Measurements from ENCODE around the gene STX2. TPM values are rescaled to one million over a fixed set of nuclear protein-coding genes. Genes with fewer than 3 reads are reported as not detected.

Gene STX2
- total and polyA plus RNA-seq, 2 donors from 2014 or later: 10.1 to 20.4 TPM

GRCh38 chr12:130872179-130873096 is 33.4 kb upstream of the STX2 start:
- DNase-seq (peak in 4 of 5 donors; percentile 39 to 80 (median 68)), FAIRE-seq (no peak)
- Histone ChIP-seq H3K36me3 (ENCODE audit: control insufficient read depth in 2 of 3, insufficient read depth in 3 of 3, low read length in 3 of 3) (peaks cover 18 to 34% (median 21%) of the 10 kb centered on the region in 3 donors), H3K27me3 (ENCODE audit: control insufficient read depth, insufficient read depth, low read length) (no peaks in the 10 kb centered on the region), H3K9ac (ENCODE audit: low read length in 3 of 3) (peak overlapping the region; percentile 54 to 70 (median 70)), H3K27ac (ENCODE audit: low read depth in 2 of 2, low read length in 2 of 2) (peak overlapping the region; percentile 32 to 73), H3K9me3 (ENCODE audit: control insufficient read depth in 2 of 3, insufficient read depth in 1 of 3, low read length in 3 of 3) (no peaks in the 10 kb centered on the region), H3K4me1 (ENCODE audit: control insufficient read depth in 2 of 3, insufficient read depth in 2 of 3, low read depth in 1 of 3, low read length in 3 of 3) (peaks cover 0 to 11% (median 8%) of the 10 kb centered on the region in 3 donors), H3K4me3 (ENCODE audit: low read length in 3 of 3) (peak overlapping the region; percentile 76 to 83 (median 79))
- TF ChIP-seq, protein P1, sequence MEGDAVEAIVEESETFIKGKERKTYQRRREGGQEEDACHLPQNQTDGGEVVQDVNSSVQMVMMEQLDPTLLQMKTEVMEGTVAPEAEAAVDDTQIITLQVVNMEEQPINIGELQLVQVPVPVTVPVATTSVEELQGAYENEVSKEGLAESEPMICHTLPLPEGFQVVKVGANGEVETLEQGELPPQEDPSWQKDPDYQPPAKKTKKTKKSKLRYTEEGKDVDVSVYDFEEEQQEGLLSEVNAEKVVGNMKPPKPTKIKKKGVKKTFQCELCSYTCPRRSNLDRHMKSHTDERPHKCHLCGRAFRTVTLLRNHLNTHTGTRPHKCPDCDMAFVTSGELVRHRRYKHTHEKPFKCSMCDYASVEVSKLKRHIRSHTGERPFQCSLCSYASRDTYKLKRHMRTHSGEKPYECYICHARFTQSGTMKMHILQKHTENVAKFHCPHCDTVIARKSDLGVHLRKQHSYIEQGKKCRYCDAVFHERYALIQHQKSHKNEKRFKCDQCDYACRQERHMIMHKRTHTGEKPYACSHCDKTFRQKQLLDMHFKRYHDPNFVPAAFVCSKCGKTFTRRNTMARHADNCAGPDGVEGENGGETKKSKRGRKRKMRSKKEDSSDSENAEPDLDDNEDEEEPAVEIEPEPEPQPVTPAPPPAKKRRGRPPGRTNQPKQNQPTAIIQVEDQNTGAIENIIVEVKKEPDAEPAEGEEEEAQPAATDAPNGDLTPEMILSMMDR (IDR thresholded peaks at IDR 0.05; ENCODE audit: borderline replicate concordance, extremely low read depth, insufficient read depth): no peak
- intact Hi-C loops (cut with DNase I): no loop called here

GRCh38 chr12:130871286-130872178 is 32.5 kb upstream of the STX2 start, which contains the start of gene RAN:
RAN (plus strand) TSS chr12:130872066; CDS start chr12:130872594, 528 bp downstream.
- Histone ChIP-seq H3K4me1 (ENCODE audit: control insufficient read depth in 2 of 3, insufficient read depth in 2 of 3, low read depth in 1 of 3, low read length in 3 of 3) (peaks cover 0 to 11% (median 8%) of the 10 kb centered on the region in 3 donors), H3K9me3 (ENCODE audit: control insufficient read depth in 2 of 3, insufficient read depth in 1 of 3, low read length in 3 of 3) (no peaks in the 10 kb centered on the region), H3K4me3 (ENCODE audit: low read length in 3 of 3) (peak within 1 kb of the TSS; percentile 76 to 83 (median 79)), H3K27ac (ENCODE audit: low read depth in 2 of 2, low read length in 2 of 2) (peak within 1 kb of the TSS; percentile 32 to 73), H3K27me3 (ENCODE audit: control insufficient read depth, insufficient read depth, low read length) (no peaks in the 10 kb centered on the region), H3K36me3 (ENCODE audit: control insufficient read depth in 2 of 3, insufficient read depth in 3 of 3, low read length in 3 of 3) (peaks cover 18 to 26% (median 18%) of the 10 kb centered on the region in 3 donors), H3K9ac (ENCODE audit: low read length in 3 of 3) (peak within 1 kb of the TSS; percentile 54 to 90 (median 70))
- TF ChIP-seq, protein P1 (IDR thresholded peaks at IDR 0.05; ENCODE audit: borderline replicate concordance, extremely low read depth, insufficient read depth): no peak
- FAIRE-seq: no peak
- intact Hi-C loops (cut with DNase I): no loop called here
- peak; percentile 91 to 99 (median 96) for DNase-seq

- intact Hi-C loops (cut with DNase I): no loop called here
- H3K27ac ChIP-seq (ENCODE audit: low read depth in 2 of 2, low read length in 2 of 2): peak overlapping the region; percentile 32 to 72
- peaks cover 12 to 18% (median 16%) of the 10 kb centered on the region in 3 donors for H3K36me3 ChIP-seq (ENCODE audit: control insufficient read depth in 2 of 3, insufficient read depth in 3 of 3, low read length in 3 of 3)
- no peaks in the 10 kb centered on the region for H3K9me3 ChIP-seq (ENCODE audit: control insufficient read depth in 2 of 3, insufficient read depth in 1 of 3, low read length in 3 of 3)
- TF ChIP-seq, protein P1 (IDR thresholded peaks at IDR 0.05; ENCODE audit: borderline replicate concordance, extremely low read depth, insufficient read depth): no peak
- FAIRE-seq (no peak), DNase-seq (peak; percentile 59 to 86 (median 75))
- peaks cover 0 to 11% (median 8%) of the 10 kb centered on the region in 3 donors for H3K4me1 ChIP-seq (ENCODE audit: control insufficient read depth in 2 of 3, insufficient read depth in 2 of 3, low read depth in 1 of 3, low read length in 3 of 3)
- H3K27me3 ChIP-seq (ENCODE audit: control insufficient read depth, insufficient read depth, low read length): no peaks in the 10 kb centered on the region
- peak overlapping the region in 2 of 3 donors; percentile 74 to 80 for H3K4me3 ChIP-seq (ENCODE audit: low read length in 3 of 3)
- peak overlapping the region in 1 of 3 donors; percentile 90 for H3K9ac ChIP-seq (ENCODE audit: low read length in 3 of 3)
Observed at GRCh38 chr12:130870442-130871285, 31.6 kb upstream of the STX2 start.
